GM19467 (cell line): ENCODE measurements around the gene CD63.
A peak's percentile ranks its signal among the peaks of the same experiment; 100 is the strongest.

Experiments used
- ATAC-seq: cut with Tn5 transposase; IDR thresholded peaks from one replicate; pipeline ENCODE4 v1.9.1; 2021; ENCODE audit warnings: mild to moderate bottlenecking, moderate library complexity; ENCODE audit not compliant: unreplicated experiment

The CD63 gene

GRCh38 chr12:55741931-55742680, 13.3 kb upstream of the CD63 start:
- ATAC-seq: no peak

DNA sequence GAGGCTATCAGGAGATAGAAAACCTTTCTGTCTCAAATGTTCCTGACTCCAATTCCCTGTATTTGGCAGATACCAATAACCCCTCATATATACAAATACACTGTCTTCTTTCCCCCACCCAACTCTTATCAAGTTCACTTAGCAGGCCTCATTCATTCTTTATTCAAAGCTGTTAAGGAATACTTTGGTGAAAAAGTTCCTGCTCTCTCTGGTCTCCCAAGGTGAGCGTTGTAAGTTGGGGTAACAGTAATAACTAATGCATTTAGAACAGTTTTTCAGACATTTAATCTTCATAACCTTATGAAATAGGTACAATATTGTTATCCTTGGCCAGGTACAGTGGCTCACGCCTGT, 10.2 kb upstream of the CD63 start:
- no peak for ATAC-seq

DNA sequence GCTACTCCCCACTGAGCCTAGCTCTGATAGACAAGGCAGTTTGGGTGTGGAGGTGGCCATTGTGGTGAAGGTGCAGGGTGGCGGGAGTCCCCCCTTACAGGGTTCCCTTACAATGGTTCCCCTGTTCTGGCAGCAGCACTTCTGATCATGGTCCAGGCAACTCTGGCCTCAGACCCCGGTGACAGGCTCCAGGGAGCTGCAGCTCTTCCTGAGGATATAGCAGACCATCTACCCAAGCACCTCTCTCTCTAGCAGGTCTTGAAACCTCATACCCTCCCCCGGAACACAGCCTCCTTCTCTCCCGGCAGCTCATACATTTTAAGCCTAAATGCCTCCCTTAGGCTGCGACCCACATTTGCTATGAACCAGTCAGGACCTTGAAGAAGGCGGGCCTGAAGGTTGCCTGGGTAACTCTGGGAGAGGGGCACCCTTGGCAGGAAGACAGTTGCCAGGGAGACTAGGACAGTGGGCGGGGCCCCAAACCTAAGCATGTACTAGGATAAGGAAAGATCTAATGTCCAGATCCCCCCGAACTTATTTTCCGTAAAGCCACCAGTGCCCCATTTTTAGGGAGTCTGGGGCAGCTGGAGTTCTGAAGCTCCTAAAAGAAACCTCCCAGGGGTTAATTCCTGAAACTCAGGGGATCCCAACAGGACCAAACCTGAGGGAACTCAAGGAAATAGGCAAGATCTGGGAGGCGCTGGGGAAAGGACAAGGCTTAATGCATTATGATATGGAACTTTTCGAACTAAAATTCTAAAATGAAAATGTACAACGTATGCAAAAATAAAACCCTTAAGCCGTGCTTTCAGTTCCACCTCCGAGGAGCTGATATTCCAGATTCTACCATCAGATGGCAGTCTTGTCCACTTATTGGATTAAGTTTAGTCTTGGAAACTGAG, 9.6 kb upstream of the CD63 start:
- peak; percentile 73 for ATAC-seq

- no peak for ATAC-seq
Measured at GRCh38 chr12:55737581-55738122, 8.8 kb upstream of the CD63 start.

GRCh38 chr12:55736780-55737580, 8.2 kb upstream of the CD63 start:
- ATAC-seq: no peak

GRCh38 chr12:55736076-55736475, 7.3 kb upstream of the CD63 start:
- no peak for ATAC-seq

DNA sequence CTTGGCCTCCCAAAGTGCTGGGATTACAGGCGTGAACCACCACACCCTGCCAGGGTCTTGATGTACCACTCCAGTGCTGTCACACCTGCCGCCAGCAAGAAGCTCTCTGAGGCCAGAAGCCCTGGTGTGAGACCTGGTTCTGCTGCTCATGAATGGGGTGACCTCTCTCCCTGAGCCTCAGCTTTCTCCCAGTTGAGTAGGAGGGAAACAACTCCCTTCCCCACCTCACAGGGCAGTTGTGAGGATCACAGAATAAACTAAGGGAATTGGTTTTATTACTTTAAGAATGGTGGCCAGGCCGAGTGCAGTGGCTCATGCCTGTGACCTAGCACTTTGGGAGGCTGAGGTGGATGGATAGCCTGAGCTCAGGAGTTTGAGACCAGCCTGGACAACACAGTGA, 5.8 kb upstream of the CD63 start:
- no peak for ATAC-seq

DNA sequence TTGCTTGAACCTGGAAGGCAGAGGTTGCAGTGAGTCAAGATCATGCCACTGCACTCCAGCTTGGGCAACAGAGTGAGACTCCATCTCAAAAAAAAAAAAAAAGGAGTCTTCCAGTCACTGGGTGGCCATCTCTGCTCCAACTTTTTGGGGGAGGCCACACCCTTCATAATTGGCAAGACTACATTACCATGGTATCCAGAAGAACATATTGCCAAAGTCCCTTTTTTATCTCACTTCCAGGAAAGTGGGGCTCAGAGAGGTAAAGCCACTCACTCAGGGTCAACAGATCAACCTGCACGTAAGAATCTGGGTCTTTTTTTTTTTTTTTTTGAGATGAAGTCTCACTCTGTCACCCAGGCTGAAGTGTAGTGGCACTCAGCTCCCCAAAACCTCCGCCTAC, 5.0 kb upstream of the CD63 start:
- ATAC-seq: no peak

GRCh38 chr12:55733021-55733555, 4.3 kb upstream of the CD63 start:
- no peak for ATAC-seq

DNA sequence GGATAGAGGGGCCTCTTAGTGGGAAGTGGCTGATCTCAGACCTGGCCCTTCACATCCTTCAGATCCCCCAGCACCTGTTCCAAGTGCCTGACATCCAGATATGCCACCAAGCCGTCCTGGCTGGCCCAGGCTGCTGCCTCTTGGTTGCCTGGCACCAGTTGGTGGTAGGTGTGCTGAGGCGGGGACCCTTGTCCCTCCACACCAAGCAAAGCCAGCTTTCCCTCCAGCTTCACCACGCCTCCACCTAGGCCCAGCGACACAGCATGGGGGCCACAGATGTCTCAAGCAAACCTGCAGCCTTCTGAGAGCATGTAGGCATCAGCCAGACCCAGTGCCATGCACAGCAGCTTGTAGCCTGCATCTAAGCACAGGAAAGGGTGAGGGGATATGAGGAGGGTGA, 3.5 kb upstream of the CD63 start:
- no peak for ATAC-seq

DNA sequence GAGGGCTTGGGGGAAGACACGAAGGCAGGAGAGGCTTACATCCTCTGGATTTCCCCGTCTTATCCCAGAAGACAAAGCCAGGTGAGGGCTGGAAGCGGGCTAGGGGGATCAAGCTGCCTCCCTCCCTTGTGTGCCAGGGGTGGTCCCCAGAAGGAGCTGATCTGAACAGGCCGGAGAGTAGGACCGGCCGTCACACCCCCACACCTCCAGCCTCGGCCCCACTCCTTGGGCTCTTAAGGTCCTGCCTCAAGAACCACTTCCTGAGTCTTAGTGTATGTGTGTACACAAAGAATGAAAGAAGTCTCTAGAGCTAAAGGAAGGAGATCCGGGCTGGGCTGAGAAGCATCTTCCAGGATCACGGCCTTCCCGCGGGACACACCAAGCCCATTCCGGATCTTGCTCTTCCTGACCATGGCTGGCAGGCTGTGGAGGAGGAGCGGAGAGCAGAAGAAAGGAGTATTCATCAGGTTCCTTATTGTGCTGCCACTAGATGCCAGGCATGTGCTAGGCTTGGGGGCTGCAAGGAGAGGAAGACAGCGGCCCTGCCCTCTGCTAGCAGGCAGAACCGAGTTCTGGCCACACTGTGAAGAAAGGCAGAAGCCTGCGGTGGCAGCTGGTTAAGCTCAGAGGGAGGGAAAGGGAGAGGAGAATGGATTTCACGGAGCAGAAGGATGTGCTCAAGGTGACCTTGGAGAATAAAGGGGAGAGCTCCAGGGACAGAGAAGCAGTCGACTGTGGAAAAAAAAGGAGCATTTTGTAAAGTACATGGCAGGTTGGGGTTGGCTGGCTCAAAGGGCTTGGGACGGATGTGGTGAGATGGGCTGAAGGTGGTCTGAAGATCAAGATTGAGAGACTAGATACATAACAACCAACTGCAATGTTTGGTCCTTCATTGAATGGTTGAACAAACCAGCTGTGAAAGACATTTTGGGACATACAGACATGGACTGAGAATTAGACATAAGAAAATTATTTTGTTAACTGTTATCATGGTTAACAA, 1.3 kb upstream of the CD63 start:
- peak; percentile 40 for ATAC-seq

- ATAC-seq: no peak
Measured at GRCh38 chr12:55728186-55728938, 447 bp downstream of the CD63 start.

GRCh38 chr12:55727643-55728185, 1.1 kb downstream of the CD63 start:
- no peak for ATAC-seq

GRCh38 chr12:55726971-55727370, 1.8 kb downstream of the CD63 start:
- no peak for ATAC-seq

- no peak for ATAC-seq
Measured at GRCh38 chr12:55725556-55725955, 3.3 kb downstream of the CD63 start.

DNA sequence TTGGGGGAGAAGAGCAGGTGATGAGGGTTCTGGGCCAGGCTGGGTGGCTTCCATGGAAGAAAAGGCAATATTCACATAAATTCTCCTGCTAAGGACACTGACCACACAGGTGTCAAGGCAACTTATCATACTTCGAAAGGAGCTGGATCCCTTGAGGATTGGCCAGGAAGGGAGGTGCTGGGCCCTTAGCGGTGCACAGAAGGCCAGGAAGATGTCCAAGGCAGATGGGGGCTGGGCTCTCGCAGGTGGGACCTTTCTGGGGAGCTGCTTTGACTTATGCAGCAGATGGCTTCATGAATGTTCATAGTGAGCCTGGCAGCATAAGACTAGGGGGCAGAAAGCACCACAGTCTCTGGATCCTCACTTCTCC, 3.9 kb downstream of the CD63 start:
- no peak for ATAC-seq

GRCh38 chr12:55724226-55724939, 4.4 kb downstream of the CD63 start:
- no peak for ATAC-seq
